Measurements from ENCODE around the gene IFT27.
A peak's percentile ranks its signal among the peaks of the same experiment; 100 is the strongest.

IFT27 gene

DNA sequence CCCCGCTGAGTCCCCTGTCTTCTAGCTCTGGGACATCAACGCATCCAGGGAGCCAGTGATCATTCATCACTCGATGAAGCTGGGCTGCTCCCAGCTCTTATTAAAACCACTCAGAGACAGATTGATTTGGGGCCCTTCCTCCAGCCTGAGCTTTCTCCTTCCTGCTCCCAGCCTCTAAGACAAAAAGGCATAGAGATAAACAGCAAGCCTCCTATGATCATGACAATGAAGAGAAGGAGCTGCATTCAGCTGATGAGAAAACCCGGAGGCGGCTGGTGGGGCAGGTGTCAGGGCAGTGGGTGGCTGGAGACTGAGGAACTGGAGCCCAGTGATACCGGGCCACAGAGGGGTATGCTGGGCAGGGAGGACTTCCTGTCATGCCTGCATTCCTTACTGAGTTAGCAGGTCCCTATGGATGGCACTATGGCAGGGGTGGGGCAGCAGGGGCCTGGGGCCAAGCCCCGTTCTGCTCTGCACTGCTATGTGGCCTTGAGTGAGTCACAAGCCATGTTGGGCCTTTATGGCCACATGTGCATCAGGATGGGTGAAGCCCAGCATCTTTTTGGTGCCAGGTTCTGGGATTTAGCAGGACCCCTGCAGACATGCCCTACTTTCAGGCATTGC, 20.7 kb upstream of the IFT27 start:
- DNase-seq, result no peak

DNA sequence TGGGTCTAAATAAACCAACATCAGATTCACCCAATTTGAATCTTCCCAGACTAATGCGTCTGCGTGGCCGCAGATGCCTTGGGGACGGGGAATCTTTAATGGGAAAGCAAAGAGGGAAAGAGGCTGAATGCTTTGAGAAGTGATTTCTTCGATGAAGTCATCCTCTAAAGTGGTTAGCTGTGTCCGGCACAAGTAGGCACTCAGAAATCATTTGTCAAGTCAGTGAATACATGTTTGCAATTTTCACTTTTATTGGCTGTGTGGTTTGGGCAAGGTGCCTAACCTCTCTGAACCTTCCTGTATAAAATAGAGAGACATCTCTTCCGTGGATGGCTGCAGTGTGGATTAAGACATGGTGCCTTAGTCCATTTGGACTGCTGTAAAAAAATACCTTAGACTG, 19.7 kb upstream of the IFT27 start:
- DNase-seq, result no peak

DNA sequence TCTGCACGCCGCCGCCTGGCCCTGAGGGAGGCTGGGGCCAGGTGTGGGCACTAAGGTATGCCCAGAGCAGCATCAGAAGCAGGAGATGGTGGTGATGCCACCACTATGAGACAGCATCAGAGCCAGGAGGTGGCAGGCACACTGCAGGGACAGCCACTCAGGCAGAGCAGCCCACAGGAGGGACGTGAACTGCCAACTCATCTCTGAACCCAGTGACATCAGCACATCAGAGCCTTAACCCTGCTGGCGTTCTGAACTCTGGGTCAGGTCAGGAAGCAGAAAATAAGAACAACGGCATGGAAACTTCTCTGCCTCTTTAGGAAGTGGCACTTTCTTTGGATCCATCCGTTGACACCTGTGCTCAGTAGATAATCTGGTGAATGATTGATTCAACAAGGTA, 14.7 kb upstream of the IFT27 start:
- DNase-seq, result peak in 1 of 2 experiments; percentile 17

DNA sequence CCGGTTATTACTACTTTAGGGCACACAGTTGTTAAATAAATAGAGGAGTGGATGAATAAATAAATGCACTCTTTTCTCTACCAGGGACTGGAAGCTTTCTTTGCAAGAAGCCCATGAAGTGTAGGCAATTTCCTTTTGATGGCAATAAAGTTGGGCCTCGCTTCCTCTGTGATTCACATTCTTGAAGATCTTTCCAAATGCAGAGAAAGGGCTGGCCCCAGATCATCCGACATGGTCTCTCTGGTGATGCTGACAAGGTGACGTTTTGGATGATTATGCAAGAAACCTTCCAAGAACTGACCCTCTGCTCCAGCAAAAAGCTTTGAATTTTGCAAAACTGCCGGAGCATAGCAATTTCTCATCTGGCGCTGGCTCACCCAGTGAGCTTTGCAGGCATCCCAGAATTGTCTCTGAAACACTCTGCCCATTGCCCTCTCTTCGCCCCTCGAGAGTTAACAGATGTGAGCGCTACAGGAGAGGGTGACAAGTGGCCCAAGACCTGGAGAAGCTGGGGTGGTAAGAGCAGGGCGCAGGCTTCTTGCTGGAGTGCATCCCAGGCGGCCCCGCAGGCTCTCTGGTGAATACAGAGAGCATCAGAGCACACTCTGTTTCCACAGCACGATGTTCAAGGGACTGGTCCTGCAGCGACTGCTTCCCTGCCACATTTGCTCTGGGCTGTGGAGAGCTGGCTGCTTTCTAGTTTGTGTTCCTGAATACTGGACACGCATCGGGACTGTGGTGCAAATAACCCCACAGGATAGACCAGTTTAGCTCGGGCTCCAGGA, 11.5 kb upstream of the IFT27 start:
- DNase-seq, result no peak

DNA sequence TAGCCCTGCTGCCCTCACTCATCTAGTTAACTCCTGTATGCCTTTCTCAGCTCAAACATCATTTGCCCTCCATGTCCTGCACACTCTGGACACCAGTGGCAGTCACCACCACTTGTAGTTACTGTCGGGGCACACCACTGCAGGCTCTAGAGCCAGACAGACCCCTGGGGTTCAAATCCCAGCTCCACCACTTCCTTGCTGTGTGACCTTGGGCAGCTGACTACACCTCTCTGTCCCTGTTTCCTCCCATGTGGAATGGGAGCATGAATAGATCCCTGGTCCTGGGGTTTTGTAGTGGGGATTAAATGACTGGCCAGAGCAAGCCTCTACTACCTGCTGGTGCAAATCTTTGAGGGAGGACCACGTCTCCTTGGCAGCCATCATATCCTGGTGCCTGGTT, 7.8 kb upstream of the IFT27 start:
- no peak for DNase-seq

DNA sequence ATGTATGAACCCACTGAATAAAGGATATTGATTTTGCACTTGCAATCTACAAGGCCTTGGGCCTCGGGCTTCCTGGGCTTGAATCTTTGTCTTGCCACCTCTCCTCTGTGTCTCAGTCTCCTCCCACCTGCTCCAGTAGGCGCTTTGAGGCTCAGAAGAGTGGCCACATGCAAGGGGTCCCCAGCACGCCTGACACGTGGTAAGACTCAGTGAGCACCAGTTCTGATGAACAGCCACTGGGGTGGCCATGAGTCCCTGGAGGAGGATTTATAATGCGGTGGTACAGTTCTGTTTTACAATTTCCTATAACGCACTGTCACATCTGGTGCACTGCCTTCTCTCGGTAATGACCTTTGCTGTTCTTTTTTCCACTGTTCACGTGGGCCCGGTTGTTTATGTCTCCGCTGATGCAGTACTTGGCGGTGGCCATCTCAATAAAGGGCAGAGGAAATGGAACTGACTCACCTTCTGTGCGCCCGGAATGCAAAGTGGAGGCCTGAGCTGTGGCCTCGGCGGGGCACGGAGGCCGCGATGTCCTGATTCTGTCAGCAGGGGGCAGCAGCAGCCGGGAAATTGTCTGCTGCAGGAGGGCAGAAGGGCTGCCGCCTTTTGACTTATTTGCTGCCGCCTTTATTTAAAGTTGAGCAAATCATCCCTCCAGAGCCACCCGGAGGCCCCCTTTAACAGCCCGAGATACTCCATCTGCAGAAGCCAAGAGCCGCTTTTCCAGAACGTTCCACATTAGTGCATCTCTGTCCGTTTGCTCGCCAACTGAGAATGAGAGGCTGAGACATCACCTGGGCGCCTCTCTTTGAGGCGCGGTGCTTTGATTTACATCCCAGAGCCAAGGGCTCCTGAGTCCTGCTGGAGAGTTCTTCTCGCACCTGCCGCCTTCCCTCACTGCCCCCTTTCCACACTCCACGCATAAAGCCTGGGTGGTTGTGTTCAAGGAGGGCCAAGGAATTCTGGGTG, 6.0 kb upstream of the IFT27 start:
- DNase-seq, result peak; percentile 61 to 67

DNA sequence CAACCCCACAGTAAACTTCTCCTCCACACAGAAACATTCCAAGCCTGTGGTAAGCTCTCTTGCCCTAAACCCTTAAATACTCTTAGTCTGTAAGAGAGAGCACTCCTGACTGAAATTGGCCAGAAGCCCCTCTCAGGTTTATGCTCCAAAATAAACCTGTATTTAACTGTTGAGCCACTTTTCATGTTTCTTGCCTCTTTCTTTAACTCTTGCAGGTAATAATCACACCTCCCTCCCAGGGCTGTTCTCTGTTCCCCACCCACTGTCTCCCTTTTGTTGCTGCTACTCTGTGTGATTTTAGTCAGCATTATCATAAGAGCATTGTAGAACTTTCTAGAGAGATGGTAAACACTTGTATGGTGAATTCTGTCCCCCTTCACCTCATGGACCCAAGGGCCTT, 2.1 kb upstream of the IFT27 start:
- DNase-seq, result no peak

DNA sequence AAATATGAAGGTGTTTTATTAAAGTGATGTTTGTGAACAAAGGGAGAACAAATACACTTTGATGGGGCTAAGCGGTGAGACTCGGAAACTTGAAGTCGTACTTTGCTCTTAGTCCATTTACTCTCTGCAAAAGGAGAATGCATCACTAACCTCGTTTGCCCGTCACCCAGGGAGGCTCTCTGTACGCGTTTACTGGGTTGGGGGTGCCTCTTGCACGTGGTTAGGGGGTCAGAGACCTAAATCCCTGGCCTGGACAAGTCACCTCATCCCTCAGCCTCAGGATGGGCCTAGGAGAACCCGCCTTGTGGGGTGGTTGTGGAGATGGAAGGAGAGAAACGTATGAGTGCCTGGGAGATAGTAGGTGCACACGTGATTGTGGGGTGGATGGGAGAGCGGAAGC, 803 bp upstream of the IFT27 start:
- no peak for DNase-seq

DNA sequence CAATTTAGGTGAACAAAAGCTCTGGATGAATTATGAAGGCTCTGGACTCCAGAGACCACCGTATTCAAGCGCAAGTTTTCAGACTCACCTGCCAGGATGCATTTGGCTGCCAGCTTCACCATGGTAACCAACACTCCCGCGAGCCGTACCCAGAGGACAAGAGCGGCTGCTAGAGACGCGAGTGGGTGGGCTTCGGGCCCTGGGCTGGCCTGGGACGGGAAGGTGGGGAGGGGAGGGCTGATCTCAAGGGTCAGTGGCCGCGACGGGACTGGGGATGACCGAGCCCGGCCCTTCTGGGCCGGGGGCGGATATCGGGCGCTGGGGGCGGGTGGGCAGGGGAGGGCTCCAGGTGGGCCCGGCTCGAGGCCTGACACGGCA, 344 bp downstream of the IFT27 start:
- DNase-seq, result peak in 1 of 2 experiments; percentile 27

DNA sequence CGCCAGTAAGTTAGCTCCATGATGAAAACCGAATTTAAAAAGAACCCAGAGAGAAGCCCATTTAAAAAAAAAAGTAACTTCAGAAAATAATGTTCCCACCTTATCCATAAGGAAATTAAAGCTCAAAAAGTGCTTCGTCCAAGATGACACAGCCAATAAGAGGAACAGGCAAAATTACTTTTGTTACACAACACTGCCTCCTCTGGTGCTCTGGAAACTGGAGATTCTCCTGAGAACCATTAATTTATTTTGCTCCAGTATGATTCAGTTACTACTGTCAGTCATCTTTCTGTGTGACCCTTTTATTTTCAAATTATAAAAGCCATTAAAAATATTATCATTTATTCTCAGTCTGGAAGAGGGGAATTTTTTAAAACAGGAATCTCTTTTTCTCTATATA, 2.0 kb downstream of the IFT27 start:
- peak in 1 of 2 experiments; percentile 33 for DNase-seq

DNA sequence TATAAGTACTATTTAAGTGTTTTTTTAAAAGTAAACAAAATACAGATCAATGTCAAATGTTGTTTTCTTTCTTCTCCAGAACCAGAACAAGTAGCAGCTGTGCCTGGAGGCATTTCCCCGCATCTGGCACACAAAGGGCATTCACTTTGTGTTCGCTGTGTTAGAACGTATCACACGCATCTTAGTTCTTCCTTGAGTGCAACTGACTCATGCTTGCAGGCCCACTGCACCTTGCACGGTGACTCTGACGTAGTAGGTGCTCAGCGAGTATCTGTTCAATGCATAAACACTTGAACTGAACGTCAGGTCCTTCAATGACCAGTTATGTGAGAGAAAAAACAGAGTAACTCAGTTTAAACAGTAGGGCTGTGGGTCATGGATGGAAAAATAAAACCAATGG, 3.5 kb downstream of the IFT27 start:
- DNase-seq, result no peak

DNA sequence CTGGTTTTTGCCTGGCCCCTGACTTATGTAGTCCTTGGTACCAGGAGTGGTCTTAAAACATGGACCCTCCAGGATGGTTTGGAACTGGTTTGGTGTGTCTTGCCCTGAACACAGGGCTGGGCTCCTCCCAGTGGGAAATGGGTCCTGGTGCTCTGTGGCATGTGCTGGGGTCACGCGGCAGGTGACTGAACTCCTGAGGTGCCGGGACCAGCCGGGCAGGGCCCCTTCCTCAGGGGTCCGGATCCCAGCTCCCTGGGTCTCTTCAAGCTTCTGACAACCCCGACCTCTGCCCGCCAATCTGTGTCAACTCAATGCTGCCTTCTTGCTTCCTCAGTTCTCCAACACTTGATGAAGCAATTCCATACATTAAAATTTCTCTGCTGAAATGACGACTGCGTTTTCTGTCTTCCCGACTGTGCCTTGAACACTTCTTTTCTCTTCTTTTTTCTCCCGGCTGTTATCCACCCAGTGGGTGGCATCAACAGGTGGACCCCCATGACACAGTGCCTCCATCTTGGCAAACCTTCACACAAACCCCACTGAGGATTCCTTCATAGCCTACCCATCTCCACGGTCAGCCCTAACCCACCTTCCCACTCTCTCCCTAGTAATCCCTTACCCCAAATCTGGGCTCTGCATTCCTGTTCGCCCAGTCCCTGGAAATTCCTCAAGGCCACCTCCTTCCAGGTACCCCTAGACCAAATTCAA, 4.4 kb downstream of the IFT27 start:
- no peak for DNase-seq

DNA sequence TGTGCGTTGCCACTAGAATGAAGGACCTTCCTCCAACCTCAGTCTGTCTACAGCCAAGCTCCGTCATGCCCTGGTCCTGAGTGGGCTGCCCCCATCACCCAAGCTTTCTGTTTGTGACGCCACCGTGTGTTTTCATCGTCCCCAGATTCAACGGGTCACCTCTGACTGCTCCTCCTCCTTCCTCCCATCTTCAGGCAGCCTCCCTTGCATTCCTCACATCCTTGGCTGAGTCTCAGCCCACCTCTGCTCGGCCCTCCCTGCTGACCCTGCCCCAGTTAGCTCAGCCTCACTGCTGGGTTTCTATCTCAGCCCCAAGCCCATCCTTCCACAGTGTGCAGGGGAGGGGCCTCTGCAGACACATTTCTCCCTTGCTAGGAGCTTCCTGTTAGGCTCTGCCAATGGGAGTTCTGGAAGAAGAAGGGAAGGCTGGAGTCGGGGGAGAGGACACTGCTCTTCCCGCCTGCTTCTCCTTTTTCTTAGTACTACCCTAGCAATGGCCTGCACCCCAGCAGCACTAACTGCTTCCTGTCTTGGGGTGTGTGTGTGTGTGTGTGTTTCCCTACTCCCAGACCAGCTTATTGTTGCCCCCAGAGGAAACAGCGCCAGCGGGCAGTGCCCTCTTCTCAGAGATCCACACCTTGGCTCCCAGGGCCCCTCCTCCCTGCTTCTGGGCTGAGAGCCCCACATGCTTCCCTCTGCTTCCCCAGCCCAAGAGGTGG, 5.2 kb downstream of the IFT27 start:
- no peak for DNase-seq

DNA sequence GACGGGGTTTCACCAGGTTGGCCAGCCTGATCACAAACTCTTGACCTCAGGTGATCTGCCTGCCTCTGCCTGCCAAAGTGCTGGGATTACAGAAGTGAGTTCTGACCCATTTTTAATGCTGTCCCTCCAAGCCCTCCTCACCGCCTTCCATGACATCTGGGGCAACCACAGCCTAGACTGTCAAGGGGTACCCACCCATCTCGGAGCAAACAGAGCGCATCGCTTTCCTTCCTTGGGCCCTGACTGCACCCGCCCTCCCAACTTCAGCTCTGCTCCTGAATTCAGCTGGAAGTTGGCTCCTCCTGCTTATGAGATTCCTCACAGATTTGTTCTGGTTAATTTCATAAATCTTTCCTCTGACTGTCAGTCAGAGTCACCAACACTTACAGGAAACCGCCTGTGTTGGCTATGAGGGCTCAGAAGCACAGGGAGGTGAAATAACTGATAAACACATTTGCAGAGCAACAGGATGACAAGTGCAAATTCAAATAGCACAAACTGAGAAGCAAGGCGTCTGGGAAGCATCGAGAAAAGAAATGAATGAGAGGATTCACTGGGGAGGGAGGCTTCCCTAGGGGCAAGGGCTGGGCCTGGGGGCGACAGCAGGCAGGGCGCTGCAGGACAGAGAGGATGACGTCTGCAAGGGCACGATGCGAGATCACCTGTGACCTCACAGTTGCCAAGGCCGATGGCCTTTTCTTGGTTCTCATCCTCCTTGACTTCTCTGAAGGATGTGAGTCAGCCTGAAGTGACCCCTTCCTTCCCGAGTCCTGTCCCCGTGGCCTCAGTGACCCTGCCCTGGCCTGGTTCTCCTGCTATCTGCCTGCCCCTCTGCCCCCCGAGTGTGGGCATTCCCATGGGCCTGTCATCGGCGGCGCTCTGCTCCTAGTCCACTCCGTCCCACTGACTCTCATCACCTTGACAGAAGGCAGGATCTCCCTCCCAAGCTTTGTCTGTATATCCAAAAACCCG, 6.1 kb downstream of the IFT27 start:
- no peak for DNase-seq

DNA sequence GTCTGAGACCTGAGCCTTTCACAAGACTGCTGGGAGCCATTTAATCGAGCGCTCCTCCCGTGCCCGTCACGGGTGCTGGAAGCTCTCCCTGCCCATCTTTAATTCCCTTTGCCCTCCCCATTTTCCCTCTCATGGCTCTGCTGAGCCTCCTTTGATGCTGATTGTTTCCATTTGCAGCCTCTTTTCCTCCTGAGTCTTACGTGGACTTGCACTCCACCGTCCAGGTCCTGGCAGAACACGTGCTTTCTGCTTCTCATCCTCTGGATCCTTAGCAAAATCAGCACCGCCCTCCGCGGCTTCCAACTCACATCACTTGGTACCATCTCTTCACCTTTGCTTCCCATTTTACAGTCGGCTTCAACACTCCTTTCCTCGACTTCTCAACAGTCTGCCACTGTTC, 7.3 kb downstream of the IFT27 start:
- DNase-seq, result no peak

DNA sequence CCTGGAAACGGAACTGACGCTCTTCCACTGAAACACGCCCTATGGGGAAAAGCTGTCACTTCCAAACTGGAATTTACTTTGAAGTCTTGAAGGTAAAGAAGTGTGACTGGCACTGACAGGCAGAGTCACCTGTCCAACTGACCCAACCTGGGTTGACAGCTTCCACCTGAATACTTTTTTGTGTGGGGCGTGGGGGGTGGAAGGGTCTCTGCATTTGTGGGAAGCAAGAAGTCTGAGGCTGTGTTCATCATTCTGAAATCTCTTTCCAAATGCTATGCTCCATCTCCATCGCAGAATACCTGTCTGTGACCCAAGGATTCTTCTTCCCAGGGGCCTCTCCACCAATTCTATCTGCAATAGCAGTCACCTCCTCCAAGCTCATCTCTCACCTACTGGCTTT, 7.8 kb downstream of the IFT27 start:
- no peak for DNase-seq

DNA sequence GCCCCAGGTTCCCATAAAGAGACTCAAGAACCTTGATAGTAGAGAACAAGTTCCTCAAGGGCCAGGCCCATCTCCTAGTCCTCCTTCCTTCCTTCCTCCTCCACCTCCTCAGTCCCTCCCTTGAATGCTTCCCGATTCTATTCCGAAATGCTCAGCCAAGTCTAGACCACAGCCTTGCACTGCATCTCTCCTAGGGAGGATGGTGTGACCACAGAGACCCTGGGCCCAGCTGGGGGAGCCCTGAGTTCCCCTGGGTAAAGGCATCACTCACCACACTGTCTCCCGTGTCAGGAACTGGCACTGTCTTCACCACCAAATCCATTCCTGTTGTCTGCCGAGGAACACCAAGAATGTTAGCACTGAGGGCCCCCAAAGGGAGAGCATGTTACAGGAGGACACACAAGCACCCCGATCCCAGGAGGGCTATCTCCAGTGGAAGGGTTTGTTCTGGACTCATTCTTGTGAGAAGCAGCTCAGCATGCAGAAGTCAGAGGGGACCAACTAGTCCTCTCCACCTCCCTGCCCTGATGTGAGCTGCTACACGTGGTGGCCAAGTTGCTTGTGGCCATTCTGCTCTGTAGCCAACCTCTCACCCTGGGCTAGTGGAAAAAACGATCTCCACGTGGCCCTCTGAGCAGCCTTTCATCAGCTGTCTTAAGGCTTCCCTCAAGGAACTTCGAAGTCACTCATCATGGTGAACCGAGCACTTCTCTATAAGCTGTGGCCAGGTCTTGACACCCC, 8.7 kb downstream of the IFT27 start:
- no peak for DNase-seq

DNA sequence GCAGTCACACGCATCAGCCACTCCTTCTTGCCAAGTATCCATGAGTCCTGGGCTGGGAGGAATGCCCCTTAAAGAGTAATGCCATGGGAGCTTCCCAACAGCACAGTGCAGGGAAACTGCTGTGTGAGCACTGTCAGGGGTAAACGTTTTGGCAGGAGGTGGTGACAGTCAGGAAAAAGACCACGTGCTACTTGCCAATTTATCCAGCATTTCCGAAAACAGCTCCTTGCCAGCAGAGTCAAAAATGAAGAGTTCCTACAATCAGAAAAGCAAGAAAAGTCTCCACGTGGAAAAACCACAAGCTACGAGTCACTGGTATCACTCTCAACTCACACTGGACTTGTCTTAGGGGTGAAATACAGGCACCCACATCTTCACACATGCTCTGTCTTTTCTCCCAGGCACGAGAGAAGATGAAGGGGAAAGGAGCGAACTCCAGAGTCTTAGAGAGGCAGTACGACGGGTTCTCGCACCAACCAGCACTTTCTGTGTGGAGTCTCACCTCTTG, 9.9 kb downstream of the IFT27 start:
- no peak for DNase-seq

DNA sequence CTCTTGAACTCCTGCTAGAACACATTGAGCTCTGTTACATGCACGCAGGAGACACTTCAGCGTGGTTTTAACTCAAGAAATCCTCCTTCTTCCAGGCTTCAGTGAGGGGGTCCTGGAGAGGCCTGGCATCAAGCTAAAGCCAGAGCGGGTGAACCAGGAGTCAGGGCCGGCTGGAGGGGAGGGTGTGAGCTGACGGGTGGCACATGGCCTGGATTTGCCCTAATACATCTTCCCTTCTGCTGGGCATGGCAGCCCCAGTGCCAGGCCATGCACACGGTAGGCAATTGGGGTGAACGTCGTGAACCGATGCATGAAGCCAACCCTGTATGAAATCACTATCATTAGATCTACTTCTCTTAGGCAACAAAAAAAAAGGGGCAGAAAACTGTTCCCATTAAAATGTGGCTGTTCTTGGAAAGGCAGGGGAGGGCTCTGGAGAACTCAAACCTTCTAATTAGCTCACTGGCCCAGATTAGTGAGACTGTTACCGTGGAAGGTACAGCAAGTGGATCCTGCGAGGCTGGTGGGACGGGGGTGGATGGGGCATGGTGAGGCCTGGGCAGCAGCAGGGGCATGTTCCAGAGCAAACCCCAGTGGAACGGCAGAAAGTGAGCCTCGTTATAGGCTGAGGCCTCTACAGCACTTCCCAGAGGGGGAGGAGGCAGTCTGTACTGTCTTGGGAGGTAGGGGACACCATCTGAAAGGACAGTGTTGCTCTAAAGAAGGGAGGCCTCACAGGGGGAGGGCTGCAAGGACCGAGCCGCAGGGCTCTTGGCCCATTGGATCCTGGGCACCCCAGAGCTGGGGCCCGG, 10.6 kb downstream of the IFT27 start:
- DNase-seq, result no peak
